Testis (tissue), 3 donors: ENCODE data around the gene APBB1IP. TPM values are rescaled to one million over a fixed set of nuclear protein-coding genes. Genes with fewer than 3 reads are reported as not detected.

ENCODE experiments used
- DNase-seq: peaks from one replicate; pipeline ENCODE4 v3.0.0-alpha.2; 2019
- H3K27ac ChIP-seq, 2 donors: fragments of 200-600 bp; sonication (generic); one replicate each; pipeline ENCODE4 v1.5.1; 2019
- H3K27me3 ChIP-seq: fragments of 200-600 bp; sonication (generic); one replicate; pipeline ENCODE4 v1.5.1; 2019
- H3K36me3 ChIP-seq: fragments of 200-600 bp; sonication (generic); one replicate; pipeline ENCODE4 v1.5.1; 2017; ENCODE audit warnings: low read depth; ENCODE audit errors: missing control alignments
- H3K4me1 ChIP-seq: fragments of 200-600 bp; sonication (generic); one replicate; pipeline ENCODE4 v1.5.1; 2019
- H3K4me3 ChIP-seq, 2 donors: fragments of 200-600 bp; sonication (generic); one replicate each; pipeline ENCODE4 v1.5.1; 2017 to 2019
- H3K9me3 ChIP-seq: fragments of 200-600 bp; sonication (generic); one replicate; pipeline ENCODE4 v1.5.1; 2017
- CTCF ChIP-seq, 3 experiments: fragments of 450-650 bp in 2 of 3; fragments of 200-600 bp in 1 of 3; sonication (generic) in 1 of 3; IDR thresholded peaks; one replicate each; pipeline ENCODE4 v1.5.1; 2016 to 2019; ENCODE audit warnings: antibody characterized with exemption in 3 of 3, mild to moderate bottlenecking in 2 of 3, moderate library complexity in 1 of 3
- POLR2A ChIP-seq: fragments of 450-650 bp; IDR thresholded peaks from one replicate; pipeline ENCODE4 v1.6.1; 2017; ENCODE audit warnings: antibody characterized with exemption, mild to moderate bottlenecking, moderate library complexity
- WGBS, 2 donors: methylation state at CpG; one replicate each; pipeline ENCODE4 v1.1.5; 2018; 5-methylcytosine and 5-hydroxymethylcytosine counted together
- intact Hi-C: fragments of 100-400 bp; cut with DNase I; formaldehyde crosslinking; loops from one replicate; pipeline ENCODE4 v1.15.1; 2023; ENCODE audit warnings: low total_unique reads
- polyA plus RNA-seq: library from polyadenylated mRNA; stranded (reverse); fragments of 350-450 nt; fragmentation: Illumina TruSeq; extraction: RNeasy Lipid Tissue Mini Kit (QIAGEN cat#74804); gene quantifications from one replicate; pipeline ENCODE4 v1.2.3, GENCODE V29; 2014; ENCODE audit warnings: low read depth, low replicate concordance; ENCODE audit not compliant: insufficient read depth
- total RNA-seq, 2 donors: library from RNA; depleted of rRNA; stranded (reverse); fragments of >200 nt; gene quantifications; one replicate each; pipeline ENCODE4 v1.2.3, GENCODE V29; 2016

Gene APBB1IP
- total and polyA plus RNA-seq, 3 donors from 2014 or later, result 0.55 to 3.0 (median 2.0) TPM

GRCh38 chr10:26483554-26483953, 45.4 kb downstream of the APBB1IP start:
- Histone ChIP-seq H3K36me3 (no peaks in the 10 kb centered on the region), H3K4me3 (no peak overlapping the region), H3K27ac (no peak overlapping the region), H3K9me3 (no peaks in the 10 kb centered on the region), H3K27me3 (no peaks in the 10 kb centered on the region), H3K4me1 (no peaks in the 10 kb centered on the region)
- no peak for DNase-seq
- WGBS, 2 donors, result 79 to 86% methylated on average over 2 of the region's 2 CpGs
- intact Hi-C loops, result no loop called here
- TF ChIP-seq POLR2A, result no peak
- TF ChIP-seq CTCF (IDR thresholded peaks at IDR 0.05), result no peak

GRCh38 chr10:26485150-26485941, 47.2 kb downstream of the APBB1IP start:
- WGBS, 2 donors, result 63 to 72% methylated on average over 5 of the region's 5 CpGs
- no peak overlapping the region for H3K27ac ChIP-seq
- no peaks in the 10 kb centered on the region for H3K9me3 ChIP-seq
- H3K27me3 ChIP-seq, result no peaks in the 10 kb centered on the region
- H3K4me1 ChIP-seq, result no peaks in the 10 kb centered on the region
- no peak for DNase-seq
- H3K36me3 ChIP-seq, result no peaks in the 10 kb centered on the region
- no peak overlapping the region for H3K4me3 ChIP-seq
- intact Hi-C loops, result no loop called here
- TF ChIP-seq POLR2A (no peak), CTCF (IDR thresholded peaks at IDR 0.05) (no peak)

DNA sequence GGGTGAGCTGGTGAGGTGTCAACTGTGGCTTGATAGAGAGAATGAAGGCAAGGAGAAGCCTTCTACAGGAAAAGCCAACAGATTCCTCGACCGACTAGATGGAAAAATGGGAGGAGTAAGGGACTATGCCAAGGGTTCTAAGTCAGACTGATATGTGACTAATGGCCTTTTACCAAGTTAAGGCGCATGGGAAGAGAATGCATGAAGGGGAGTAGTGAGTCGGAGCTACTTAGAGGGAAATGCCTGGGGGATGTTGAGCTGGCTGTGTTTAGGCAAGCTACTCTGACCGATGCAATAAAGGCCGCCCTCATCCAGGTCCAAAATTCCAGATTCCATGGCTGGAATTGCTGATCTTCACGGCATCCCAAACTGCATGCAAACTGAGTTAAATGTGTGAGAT, 48.2 kb downstream of the APBB1IP start:
- Histone ChIP-seq H3K27me3 (no peaks in the 10 kb centered on the region), H3K4me3 (no peak overlapping the region), H3K27ac (no peak overlapping the region), H3K36me3 (no peaks in the 10 kb centered on the region), H3K9me3 (no peaks in the 10 kb centered on the region), H3K4me1 (no peaks in the 10 kb centered on the region)
- DNase-seq, result no peak
- intact Hi-C loops, result no loop called here
- TF ChIP-seq POLR2A (no peak), CTCF (IDR thresholded peaks at IDR 0.05) (no peak)
- WGBS, 2 donors, result 88 to 91% methylated on average over 7 of the region's 7 CpGs

DNA sequence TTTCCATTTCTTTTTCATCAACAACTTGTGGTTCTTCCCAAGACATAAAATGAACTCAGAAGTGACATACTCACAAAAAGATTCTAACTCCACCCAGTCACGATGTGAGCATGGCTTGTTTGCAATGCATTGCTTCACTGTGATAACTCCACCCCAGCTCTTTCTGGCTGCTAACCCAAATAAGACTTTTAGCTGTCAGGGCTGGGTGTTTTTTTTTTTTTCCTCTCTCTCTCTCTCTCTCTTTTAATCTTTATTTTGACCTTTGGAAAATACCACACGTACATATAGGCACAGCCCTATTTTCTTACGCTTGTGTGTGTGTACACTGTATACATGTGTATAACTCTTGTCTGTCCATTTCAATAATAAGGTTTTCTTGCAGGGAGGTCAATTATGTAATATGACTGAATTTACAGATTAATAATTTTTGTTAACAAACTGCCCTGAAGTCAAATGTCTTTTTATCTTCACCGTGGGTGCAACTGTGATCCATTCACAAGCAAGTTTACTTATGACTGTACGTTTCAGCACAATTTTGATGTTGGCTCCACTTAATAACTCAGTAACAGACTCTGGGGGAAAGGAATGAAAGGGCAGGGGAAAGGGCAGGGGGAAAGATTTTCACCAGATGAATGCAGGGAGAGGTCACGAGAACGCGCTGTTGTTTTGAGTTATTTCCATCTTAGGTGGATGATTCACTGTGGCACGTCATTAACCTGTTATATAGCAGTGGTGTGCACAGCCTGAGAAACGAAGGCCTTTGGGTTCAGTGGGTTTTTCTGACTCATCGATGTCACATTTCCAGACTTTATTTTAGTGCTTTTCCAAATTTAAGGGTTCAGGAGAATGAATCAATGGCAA, 49.1 kb downstream of the APBB1IP start:
- no peak for DNase-seq
- no peak for TF ChIP-seq POLR2A
- TF ChIP-seq CTCF (IDR thresholded peaks at IDR 0.05), result no peak
- Histone ChIP-seq H3K27ac (no peak overlapping the region), H3K4me3 (no peak overlapping the region), H3K4me1 (no peaks in the 10 kb centered on the region), H3K9me3 (no peaks in the 10 kb centered on the region), H3K27me3 (no peaks in the 10 kb centered on the region), H3K36me3 (no peaks in the 10 kb centered on the region)
- WGBS, 2 donors, result 48 to 55% methylated on average over 11 of the region's 11 CpGs
- intact Hi-C loops, result no loop called here
